K562 (cell line): Measurements from ENCODE around the gene ZNF37A. TPM values are rescaled to one million over a fixed set of nuclear protein-coding genes. Genes with fewer than 3 reads are reported as not detected.

Experiments used
- PHF21A ChIP-seq: fragments of 450-650 bp; IDR thresholded peaks from 2 replicates; pipeline ENCODE4 v1.6.1; 2017; ENCODE audit warnings: low read depth, borderline replicate concordance
- TGIF2 ChIP-seq: sonication (generic); formaldehyde crosslinking; IDR thresholded peaks from 2 replicates; pipeline ENCODE4 v1.8.1; 2022; ENCODE audit warnings: mild to moderate bottlenecking, missing genetic modification reagents, moderate library complexity
- ZNF445 ChIP-seq: fragments of 250-450 bp; sonication (Bioruptor Pico); IDR thresholded peaks from 2 replicates; pipeline ENCODE4 v1.4.0; 2020; ENCODE audit warnings: low read depth, mild to moderate bottlenecking, moderate library complexity
- ZNF707 ChIP-seq: fragments of 250-450 bp; sonication (Bioruptor Pico); conservative IDR thresholded peaks from 2 replicates; pipeline ENCODE4 v1.8.0; 2022; ENCODE audit warnings: inconsistent platforms, mild to moderate bottlenecking, moderate library complexity
- ZNF780A ChIP-seq: fragments of 250-450 bp; sonication (Bioruptor Pico); IDR thresholded peaks from 2 replicates; pipeline ENCODE4 v1.5.0; 2021; ENCODE audit warnings: mild to moderate bottlenecking
- polyA plus RNA-seq, 8 experiments: library from polyadenylated mRNA; depleted of rRNA in 4 of 8; stranded (reverse) in 5 of 8; unstranded in 3 of 8; fragments of >200 nt; fragmentation: Nextera tagmentation in 2 of 8; fragmentation: Illumina TruSeq in 1 of 8; extraction: Ambion mirVana in 2 of 8; extraction: Trizol in 1 of 8; gene quantifications; 2 replicates each; pipeline versions ENCODE4 v1.2.1 to v1.2.3, GENCODE V29; 2011 to 2014; ENCODE audit warnings: inconsistent platforms in 1 of 8, missing spikeins in 1 of 8
- total RNA-seq, 7 experiments: library from RNA; depleted of rRNA in 6 of 7; stranded (reverse); fragments of >200 nt in 6 of 7; fragmentation: Illumina TruSeq in 2 of 7; extraction: Trizol in 2 of 7; gene quantifications; 2 replicates each; pipeline versions ENCODE4 v1.2.1 to v1.2.3, GENCODE V29; 2011 to 2021; ENCODE audit warnings: low replicate concordance in 1 of 7
- TF ChIP-seq, protein P1 (sequence below): fragments of 450-650 bp; IDR thresholded peaks from 2 replicates; pipeline ENCODE4 v1.6.1; 2016; ENCODE audit warnings: mild to moderate bottlenecking
- TF ChIP-seq, protein P2 (sequence below): fragments of 450-650 bp; IDR thresholded peaks from 2 replicates; pipeline ENCODE4 v1.6.1; 2018; ENCODE audit warnings: mild to moderate bottlenecking, low read depth; ENCODE audit not compliant: partially characterized antibody
- TF ChIP-seq, protein P3 (sequence below), 2 experiments: IDR thresholded peaks; 2 replicates each; pipeline ENCODE4 v1.6.1; 2012; ENCODE audit warnings: improper control_type of control experiment in 2 of 2, low read depth in 2 of 2, low read length in 2 of 2, borderline replicate concordance in 1 of 2
- TF ChIP-seq, protein P4 (sequence below): sonication (generic); formaldehyde crosslinking; IDR thresholded peaks from 2 replicates; pipeline ENCODE4 v1.4.0; 2020; ENCODE audit warnings: mild to moderate bottlenecking, missing genetic modification reagents
- TF ChIP-seq, protein P5 (sequence below): fragments of 250-450 bp; sonication (Bioruptor Pico); IDR thresholded peaks from 2 replicates; pipeline ENCODE4 v1.4.0; 2020; ENCODE audit warnings: mild to moderate bottlenecking, moderate library complexity
- TF ChIP-seq, protein P6 (sequence below): IDR thresholded peaks from 2 replicates; pipeline ENCODE4 v1.6.1; 2012; ENCODE audit warnings: low read depth, low read length, improper control_type of control experiment, borderline replicate concordance
- TF ChIP-seq, protein P7 (sequence below): fragments of 450-650 bp; IDR thresholded peaks from 2 replicates; pipeline ENCODE4 v1.6.1; 2016; ENCODE audit warnings: low read depth, mild to moderate bottlenecking, moderate library complexity

Gene ZNF37A
- total and polyA plus RNA-seq, 9 of the 15 experiments (the other 6 are each of a cell fraction or from before 2014, with no cell fraction given) = 4.1 to 21.6 (median 16.4) TPM

DNA sequence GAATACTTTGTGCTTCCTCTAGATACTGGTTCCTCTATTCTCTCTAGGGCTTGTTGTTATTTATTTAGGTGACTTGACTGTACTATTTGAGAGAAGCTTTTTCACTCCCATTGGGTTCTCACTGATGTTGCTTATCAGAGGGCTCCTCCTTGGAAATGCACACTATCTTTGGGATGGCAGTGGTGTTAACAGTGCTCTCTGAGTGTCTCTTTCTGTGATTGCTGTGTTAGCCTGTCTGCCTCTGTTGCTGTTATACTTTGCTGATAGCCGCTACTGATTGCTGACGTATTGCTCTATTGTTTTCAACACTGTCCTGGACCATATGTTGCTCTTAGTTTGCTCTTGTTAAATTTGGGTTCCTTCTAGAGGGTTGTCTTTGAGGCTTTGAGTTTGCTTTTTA is 49.0 kb upstream of the ZNF37A start (continued):
- TF ChIP-seq, protein P1, sequence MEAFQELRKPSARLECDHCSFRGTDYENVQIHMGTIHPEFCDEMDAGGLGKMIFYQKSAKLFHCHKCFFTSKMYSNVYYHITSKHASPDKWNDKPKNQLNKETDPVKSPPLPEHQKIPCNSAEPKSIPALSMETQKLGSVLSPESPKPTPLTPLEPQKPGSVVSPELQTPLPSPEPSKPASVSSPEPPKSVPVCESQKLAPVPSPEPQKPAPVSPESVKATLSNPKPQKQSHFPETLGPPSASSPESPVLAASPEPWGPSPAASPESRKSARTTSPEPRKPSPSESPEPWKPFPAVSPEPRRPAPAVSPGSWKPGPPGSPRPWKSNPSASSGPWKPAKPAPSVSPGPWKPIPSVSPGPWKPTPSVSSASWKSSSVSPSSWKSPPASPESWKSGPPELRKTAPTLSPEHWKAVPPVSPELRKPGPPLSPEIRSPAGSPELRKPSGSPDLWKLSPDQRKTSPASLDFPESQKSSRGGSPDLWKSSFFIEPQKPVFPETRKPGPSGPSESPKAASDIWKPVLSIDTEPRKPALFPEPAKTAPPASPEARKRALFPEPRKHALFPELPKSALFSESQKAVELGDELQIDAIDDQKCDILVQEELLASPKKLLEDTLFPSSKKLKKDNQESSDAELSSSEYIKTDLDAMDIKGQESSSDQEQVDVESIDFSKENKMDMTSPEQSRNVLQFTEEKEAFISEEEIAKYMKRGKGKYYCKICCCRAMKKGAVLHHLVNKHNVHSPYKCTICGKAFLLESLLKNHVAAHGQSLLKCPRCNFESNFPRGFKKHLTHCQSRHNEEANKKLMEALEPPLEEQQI = no peak
- TF ChIP-seq, protein P2, sequence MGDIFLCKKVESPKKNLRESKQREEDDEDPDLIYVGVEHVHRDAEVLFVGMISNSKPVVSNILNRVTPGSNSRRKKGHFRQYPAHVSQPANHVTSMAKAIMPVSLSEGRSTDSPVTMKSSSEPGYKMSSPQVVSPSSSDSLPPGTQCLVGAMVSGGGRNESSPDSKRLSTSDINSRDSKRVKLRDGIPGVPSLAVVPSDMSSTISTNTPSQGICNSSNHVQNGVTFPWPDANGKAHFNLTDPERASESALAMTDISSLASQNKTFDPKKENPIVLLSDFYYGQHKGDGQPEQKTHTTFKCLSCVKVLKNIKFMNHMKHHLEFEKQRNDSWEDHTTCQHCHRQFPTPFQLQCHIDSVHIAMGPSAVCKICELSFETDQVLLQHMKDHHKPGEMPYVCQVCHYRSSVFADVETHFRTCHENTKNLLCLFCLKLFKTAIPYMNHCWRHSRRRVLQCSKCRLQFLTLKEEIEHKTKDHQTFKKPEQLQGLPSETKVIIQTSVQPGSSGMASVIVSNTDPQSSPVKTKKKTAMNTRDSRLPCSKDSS = no peak
- TF ChIP-seq, protein P3, sequence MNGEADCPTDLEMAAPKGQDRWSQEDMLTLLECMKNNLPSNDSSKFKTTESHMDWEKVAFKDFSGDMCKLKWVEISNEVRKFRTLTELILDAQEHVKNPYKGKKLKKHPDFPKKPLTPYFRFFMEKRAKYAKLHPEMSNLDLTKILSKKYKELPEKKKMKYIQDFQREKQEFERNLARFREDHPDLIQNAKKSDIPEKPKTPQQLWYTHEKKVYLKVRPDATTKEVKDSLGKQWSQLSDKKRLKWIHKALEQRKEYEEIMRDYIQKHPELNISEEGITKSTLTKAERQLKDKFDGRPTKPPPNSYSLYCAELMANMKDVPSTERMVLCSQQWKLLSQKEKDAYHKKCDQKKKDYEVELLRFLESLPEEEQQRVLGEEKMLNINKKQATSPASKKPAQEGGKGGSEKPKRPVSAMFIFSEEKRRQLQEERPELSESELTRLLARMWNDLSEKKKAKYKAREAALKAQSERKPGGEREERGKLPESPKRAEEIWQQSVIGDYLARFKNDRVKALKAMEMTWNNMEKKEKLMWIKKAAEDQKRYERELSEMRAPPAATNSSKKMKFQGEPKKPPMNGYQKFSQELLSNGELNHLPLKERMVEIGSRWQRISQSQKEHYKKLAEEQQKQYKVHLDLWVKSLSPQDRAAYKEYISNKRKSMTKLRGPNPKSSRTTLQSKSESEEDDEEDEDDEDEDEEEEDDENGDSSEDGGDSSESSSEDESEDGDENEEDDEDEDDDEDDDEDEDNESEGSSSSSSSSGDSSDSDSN (IDR thresholded peaks at IDR 0.05; ENCODE audit: borderline replicate concordance in 1 of 2, low read depth in 2 of 2, low read length in 2 of 2) = no peak
- TF ChIP-seq, protein P4, sequence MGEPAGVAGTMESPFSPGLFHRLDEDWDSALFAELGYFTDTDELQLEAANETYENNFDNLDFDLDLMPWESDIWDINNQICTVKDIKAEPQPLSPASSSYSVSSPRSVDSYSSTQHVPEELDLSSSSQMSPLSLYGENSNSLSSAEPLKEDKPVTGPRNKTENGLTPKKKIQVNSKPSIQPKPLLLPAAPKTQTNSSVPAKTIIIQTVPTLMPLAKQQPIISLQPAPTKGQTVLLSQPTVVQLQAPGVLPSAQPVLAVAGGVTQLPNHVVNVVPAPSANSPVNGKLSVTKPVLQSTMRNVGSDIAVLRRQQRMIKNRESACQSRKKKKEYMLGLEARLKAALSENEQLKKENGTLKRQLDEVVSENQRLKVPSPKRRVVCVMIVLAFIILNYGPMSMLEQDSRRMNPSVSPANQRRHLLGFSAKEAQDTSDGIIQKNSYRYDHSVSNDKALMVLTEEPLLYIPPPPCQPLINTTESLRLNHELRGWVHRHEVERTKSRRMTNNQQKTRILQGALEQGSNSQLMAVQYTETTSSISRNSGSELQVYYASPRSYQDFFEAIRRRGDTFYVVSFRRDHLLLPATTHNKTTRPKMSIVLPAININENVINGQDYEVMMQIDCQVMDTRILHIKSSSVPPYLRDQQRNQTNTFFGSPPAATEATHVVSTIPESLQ (CRISPR knock-in tag) = no peak
- TF ChIP-seq, protein P5, sequence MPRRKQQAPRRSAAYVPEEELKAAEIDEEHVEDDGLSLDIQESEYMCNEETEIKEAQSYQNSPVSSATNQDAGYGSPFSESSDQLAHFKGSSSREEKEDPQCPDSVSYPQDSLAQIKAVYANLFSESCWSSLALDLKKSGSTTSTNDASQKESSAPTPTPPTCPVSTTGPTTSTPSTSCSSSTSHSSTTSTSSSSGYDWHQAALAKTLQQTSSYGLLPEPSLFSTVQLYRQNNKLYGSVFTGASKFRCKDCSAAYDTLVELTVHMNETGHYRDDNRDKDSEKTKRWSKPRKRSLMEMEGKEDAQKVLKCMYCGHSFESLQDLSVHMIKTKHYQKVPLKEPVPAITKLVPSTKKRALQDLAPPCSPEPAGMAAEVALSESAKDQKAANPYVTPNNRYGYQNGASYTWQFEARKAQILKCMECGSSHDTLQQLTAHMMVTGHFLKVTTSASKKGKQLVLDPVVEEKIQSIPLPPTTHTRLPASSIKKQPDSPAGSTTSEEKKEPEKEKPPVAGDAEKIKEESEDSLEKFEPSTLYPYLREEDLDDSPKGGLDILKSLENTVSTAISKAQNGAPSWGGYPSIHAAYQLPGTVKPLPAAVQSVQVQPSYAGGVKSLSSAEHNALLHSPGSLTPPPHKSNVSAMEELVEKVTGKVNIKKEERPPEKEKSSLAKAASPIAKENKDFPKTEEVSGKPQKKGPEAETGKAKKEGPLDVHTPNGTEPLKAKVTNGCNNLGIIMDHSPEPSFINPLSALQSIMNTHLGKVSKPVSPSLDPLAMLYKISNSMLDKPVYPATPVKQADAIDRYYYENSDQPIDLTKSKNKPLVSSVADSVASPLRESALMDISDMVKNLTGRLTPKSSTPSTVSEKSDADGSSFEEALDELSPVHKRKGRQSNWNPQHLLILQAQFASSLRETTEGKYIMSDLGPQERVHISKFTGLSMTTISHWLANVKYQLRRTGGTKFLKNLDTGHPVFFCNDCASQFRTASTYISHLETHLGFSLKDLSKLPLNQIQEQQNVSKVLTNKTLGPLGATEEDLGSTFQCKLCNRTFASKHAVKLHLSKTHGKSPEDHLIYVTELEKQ (CRISPR knock-in tag) = no peak
- no peak for TF ChIP-seq TGIF2
- TF ChIP-seq, protein P6, sequence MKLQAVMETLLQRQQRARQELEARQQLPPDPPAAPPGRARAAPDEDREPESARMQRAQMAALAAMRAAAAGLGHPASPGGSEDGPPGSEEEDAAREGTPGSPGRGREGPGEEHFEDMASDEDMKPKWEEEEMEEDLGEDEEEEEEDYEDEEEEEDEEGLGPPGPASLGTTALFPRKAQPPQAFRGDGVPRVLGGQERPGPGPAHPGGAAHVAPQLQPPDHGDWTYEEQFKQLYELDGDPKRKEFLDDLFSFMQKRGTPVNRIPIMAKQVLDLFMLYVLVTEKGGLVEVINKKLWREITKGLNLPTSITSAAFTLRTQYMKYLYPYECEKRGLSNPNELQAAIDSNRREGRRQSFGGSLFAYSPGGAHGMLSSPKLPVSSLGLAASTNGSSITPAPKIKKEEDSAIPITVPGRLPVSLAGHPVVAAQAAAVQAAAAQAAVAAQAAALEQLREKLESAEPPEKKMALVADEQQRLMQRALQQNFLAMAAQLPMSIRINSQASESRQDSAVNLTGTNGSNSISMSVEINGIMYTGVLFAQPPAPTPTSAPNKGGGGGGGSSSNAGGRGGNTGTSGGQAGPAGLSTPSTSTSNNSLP = no peak
- no peak for TF ChIP-seq ZNF780A
- no peak for TF ChIP-seq ZNF707
- TF ChIP-seq ZNF445 (CRISPR knock-in tag) = no peak
- TF ChIP-seq, protein P7, sequence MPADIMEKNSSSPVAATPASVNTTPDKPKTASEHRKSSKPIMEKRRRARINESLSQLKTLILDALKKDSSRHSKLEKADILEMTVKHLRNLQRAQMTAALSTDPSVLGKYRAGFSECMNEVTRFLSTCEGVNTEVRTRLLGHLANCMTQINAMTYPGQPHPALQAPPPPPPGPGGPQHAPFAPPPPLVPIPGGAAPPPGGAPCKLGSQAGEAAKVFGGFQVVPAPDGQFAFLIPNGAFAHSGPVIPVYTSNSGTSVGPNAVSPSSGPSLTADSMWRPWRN = no peak
- TF ChIP-seq PHF21A = no peak
